ACC112 (cell line): ENCODE measurements around the gene LENG1.
A peak's percentile ranks its signal among the peaks of the same experiment; 100 is the strongest.

Source experiments
- H2AFZ ChIP-seq: fragments of 200-600 bp; sonication (generic); one replicate; pipeline ENCODE4 v1.6.0; 2017; ENCODE audit warnings: antibody characterized with exemption, low read length; ENCODE audit not compliant: unreplicated experiment
- H3K27ac ChIP-seq: fragments of 200-600 bp; sonication (generic); 2 replicates; pipeline ENCODE4 v1.5.1; 2014; ENCODE audit warnings: low read depth, mild to moderate bottlenecking, antibody characterized with exemption, low read length, moderate library complexity
- H3K27me3 ChIP-seq: fragments of 200-600 bp; sonication (generic); 2 replicates; pipeline ENCODE4 v1.6.1; 2014; ENCODE audit warnings: mild to moderate bottlenecking, antibody characterized with exemption, low read length, moderate library complexity, mixed read lengths; ENCODE audit not compliant: insufficient read depth
- H3K36me3 ChIP-seq: fragments of 200-600 bp; sonication (generic); 2 replicates; pipeline ENCODE4 v1.6.1; 2016; ENCODE audit warnings: mild to moderate bottlenecking, antibody characterized with exemption, low read length, moderate library complexity, mixed read lengths; ENCODE audit not compliant: insufficient read depth
- H3K4me1 ChIP-seq: fragments of 200-600 bp; sonication (generic); one replicate; pipeline ENCODE4 v1.6.1; 2016; ENCODE audit warnings: low read length, mixed read lengths; ENCODE audit not compliant: insufficient read depth, unreplicated experiment, control insufficient read depth
- H3K4me3 ChIP-seq: fragments of 200-600 bp; sonication (generic); 2 replicates; pipeline ENCODE4 v1.5.1; 2014; ENCODE audit warnings: mild to moderate bottlenecking, low read depth, low read length
- H3K79me2 ChIP-seq: fragments of 200-600 bp; sonication (generic); one replicate; pipeline ENCODE4 v1.6.0; 2016; ENCODE audit warnings: low read length; ENCODE audit not compliant: control insufficient read depth, unreplicated experiment, insufficient read depth

LENG1 gene

DNA sequence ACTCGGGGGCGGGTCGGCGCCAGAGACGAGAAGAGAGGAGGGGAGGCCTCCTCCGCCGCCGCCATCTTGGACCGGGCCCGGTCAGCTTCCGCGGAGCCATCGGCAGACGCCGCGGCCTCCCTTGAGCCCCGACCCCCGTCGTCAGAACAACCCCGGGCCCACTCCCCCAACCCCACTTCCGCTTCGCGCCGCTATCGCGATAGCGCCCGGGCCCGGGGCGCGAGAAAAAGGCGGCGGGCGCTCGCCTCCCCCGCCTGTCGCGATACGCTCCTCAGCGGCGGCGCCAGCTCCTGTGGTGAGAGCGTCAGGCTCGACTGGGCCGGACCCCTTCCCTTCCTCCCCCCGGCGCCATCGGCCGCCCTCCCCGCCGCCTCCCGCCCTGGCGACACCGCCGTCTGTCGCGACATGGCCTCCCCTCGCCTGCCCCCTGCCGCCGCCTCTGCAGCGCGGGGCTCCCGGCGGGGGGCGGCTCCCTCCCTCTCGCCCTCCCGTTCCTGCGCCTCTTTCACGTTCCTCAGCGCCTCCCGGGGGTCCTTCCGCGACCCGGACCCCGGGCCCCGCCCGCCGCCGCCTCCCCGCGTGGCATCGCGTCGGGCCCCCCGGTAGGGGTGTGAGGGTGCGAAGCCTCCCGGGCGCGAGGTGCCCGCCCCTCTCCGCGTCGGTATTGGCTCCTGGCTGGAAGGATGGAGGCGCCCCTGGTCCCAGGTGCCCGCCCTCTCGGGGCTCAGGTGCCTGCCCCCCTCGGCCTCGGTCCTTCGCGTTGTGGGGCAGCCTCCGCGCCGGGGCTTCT, 21.6 kb downstream of the LENG1 start, which contains the start of gene CNOT3:
Gene CNOT3, plus strand, starts transcription at position 64 of the 790 bp plus-strand sequence. CDS start 5,217 bp downstream, outside the sequence.
- H3K36me3 ChIP-seq, result no peaks in the 10 kb centered on the region
- H3K79me2 ChIP-seq, result peaks cover 47% of the 10 kb centered on the region

DNA sequence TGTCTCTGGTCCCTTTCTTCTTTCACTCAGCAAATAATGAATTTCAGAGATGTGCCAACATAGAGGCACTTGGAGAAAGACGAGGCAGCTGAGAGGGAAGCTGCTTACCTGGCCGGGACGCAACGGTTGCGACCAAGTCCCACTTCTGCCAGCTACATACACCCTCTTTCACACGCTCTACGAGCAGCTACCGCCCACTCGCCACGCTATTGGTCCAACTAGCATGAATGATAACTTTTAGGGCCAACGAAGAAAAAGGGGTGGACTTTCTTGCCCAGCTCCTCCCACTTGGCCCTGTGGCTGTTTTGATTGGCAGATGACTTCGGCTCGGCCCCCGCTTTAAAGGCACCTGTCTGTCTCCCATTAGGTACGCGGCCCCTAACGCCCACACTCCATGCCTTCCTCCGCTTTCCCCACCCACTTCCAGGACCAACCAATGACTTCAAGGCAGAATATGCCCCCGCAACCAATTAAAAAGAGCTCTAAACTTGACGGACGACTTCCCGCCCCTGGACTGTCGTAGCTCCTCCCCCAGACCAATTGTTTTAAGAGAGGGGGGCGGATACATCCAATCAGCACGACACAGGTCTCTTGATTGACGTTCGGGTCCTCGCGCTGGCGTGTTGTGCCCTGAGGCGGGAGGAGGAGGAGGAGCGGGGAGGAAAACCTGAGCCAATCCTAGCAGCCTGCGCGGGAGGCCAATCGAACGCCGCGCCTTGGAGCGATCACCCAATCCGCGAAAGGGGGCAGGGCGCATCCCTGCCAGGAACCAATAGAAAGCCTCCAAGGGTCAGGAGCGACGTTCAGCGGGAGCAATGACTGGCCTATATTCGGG, 22.4 kb downstream of the LENG1 start:
- Histone ChIP-seq H3K4me3 (peak overlapping the region; percentile 93), H3K79me2 (peaks cover 43% of the 10 kb centered on the region), H3K36me3 (no peaks in the 10 kb centered on the region), H3K4me1 (no peaks in the 10 kb centered on the region), H3K27me3 (no peaks in the 10 kb centered on the region), H3K27ac (no peak overlapping the region), H2AFZ (peak overlapping the region; percentile 35)

More for the DNA sequence above, 21.6 kb downstream of the LENG1 start, which contains the start of gene CNOT3:
- H3K4me1 ChIP-seq, result no peaks in the 10 kb centered on the region
- H3K27me3 ChIP-seq, result no peaks in the 10 kb centered on the region
- peak within 1 kb of the TSS; percentile 77 for H3K27ac ChIP-seq
- H3K4me3 ChIP-seq, result peak within 1 kb of the TSS; percentile 93
- H2AFZ ChIP-seq, result peak within 1 kb of the TSS; percentile 35

DNA sequence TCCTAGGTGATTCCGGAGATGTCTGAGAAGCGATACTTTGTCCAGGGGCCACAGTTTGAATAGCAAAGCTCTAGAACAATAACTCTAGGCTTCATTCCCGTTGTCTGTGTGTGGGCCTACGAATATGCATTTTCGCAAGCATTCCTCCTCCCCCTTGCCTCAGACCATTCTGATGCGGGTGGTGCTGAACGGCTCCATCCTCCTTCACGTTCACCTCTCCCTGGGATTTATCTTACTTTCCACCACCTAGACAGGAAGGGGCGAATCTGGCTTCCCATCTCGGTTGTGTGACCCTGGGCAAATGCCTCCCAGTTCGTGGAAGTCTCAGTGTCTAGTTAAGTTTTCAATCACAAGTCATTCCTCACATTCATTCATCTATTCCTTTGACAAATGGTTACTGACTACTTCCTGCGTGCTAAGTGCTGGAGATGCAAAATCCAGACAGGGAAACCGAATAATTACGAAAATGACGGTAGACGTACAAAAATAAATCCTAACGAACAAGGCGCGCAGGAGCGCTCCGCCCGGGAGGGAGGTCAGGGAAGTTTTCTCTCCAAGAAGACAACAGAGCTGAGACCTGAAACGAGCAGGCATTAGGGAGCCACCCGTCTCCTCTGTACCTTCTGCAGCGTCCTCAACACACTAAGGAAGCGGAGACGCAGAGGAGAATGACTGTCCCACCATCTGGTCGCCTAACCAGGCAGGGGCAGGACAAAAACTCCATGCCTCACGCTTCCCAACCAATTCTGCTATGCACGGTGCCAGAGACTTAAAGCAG, 23.2 kb downstream of the LENG1 start:
- H2AFZ ChIP-seq, result peak overlapping the region; percentile 35
- no peaks in the 10 kb centered on the region for H3K36me3 ChIP-seq
- H3K27me3 ChIP-seq, result no peaks in the 10 kb centered on the region
- H3K4me1 ChIP-seq, result no peaks in the 10 kb centered on the region
- peak overlapping the region; percentile 73 for H3K4me3 ChIP-seq
- H3K79me2 ChIP-seq, result peaks cover 35% of the 10 kb centered on the region
- H3K27ac ChIP-seq, result no peak overlapping the region

DNA sequence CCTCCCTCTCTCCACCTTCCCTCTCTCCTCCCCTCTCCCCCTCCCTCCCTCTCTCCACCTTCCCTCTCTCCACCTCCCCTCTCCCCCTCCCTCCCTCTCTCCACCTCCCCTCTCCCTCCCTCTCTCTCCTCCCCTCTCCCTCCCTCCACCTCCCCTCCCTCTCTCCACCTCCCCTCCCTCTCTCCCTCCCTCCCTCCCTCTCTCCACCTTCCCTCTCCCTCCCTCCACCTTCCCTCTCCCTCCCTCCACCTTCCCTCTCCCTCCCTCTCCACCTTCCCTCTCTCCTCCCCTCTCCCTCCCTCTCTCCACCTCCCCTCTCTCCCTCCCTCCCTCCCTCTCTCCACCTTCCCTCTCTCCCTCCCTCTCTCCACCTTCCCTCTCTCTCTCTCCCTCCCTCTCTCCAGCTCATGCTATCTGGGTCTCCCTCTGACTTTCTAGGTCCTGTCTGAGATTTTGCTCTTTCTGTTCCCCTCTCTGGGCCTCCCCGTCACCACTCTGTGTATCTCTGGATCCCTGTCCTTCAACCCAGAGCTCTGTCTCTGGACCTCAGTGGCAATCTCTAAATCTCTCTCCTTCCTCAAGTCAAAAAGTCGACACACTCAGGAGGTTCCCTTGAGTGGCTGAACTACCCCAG, 25.4 kb downstream of the LENG1 start:
- H3K27ac ChIP-seq, result no peak overlapping the region
- H3K4me3 ChIP-seq, result no peak overlapping the region
- H3K36me3 ChIP-seq, result no peaks in the 10 kb centered on the region
- H2AFZ ChIP-seq, result no peak overlapping the region
- peaks cover 13% of the 10 kb centered on the region for H3K79me2 ChIP-seq
- no peaks in the 10 kb centered on the region for H3K4me1 ChIP-seq
- no peaks in the 10 kb centered on the region for H3K27me3 ChIP-seq

DNA sequence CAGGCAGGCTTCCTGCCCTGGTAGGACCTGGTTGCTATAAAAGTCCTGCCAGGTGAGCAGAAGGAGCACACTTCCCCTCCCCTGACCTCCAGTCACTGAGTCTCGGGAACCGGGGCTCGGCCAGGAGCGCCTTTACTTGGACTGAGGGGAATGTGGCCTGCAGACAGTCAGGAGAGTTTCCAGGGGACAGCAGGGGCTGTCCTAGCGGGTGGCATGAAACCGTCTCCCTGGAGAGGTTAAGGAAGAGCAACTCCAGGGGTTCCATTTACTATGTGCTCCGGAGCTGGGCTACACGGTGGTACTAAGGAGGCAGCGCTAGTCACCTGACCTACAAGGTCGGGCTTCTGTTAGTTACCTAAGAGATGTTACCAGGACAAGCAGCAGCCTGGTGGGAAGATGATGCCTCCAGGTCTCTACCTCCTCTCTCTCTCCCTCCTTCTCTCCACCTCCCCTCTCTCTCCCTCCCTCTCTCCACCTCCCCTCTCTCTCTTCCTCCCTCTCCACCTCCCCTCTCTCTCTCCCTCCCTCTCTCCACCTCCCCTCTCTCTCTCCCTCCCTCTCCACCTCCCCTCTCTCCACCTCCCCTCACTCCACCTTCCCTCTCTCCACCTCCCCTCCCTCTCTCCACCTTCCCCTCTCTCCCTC, 26.1 kb downstream of the LENG1 start:
- Histone ChIP-seq H3K27ac (no peak overlapping the region), H2AFZ (no peak overlapping the region), H3K36me3 (no peaks in the 10 kb centered on the region), H3K4me3 (no peak overlapping the region), H3K4me1 (no peaks in the 10 kb centered on the region), H3K27me3 (no peaks in the 10 kb centered on the region), H3K79me2 (peaks cover 6% of the 10 kb centered on the region)

DNA sequence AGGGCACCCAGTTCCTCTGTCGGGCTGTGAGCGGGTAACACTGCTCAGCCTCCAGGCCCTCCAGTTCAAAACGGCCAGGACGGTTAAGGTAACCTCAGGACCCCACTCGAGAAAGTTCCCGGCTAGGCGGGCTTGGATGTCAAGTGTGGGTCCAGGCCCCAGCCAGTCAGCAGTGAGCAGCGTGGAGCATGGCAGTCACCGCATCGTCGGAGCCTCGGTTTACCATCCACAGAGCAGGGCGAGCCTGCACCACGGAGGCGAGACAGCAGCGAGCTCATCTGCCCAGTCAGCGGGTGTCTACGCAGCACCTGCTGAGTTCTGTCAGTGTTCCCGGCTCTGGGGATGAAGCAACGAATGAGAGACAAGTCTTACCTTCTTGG, 29.9 kb downstream of the LENG1 start:
- Histone ChIP-seq H3K27ac (no peak overlapping the region), H3K4me3 (no peak overlapping the region), H3K36me3 (no peaks in the 10 kb centered on the region), H3K4me1 (no peaks in the 10 kb centered on the region), H2AFZ (no peak overlapping the region), H3K27me3 (no peaks in the 10 kb centered on the region), H3K79me2 (no peaks in the 10 kb centered on the region)

DNA sequence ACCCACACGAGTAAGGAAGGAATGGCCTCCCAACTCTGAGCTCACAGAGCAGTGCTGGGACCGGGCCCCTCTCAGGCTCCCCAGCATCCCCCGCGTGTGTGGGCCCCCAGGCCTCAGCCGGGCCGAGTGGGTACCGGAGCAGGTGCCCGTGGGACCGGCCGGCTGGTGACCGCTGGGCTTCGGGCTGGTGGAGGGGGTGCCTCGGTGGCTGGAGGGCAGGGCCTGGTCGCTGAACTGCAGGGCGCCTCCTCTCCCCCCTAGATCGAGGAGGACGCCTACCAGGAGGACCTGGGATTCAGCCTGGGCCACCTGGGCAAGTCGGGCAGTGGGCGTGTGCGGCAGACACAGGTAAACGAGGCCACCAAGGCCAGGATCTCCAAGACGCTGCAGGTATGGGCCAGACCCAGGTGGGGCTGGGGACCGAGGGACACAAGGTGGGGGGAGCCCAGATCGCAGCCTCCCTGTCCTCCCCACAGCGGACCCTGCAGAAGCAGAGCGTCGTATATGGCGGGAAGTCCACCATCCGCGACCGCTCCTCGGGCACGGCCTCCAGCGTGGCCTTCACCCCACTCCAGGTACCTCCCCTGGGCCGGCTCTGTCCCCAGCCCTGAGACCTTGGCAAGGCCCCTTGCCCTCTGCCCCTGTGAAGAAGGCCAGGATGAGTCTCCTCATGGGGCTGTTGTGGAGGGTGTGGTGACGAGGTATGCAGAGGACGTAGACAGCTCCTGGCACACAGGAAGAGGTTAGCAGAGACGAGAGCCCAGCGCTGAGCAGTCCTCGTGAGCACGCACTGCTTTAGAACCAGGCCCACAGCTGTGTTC, 30.5 kb downstream of the LENG1 start:
- no peak overlapping the region for H3K4me3 ChIP-seq
- no peaks in the 10 kb centered on the region for H3K79me2 ChIP-seq
- no peak overlapping the region for H2AFZ ChIP-seq
- no peaks in the 10 kb centered on the region for H3K4me1 ChIP-seq
- H3K27me3 ChIP-seq, result no peaks in the 10 kb centered on the region
- H3K36me3 ChIP-seq, result no peaks in the 10 kb centered on the region
- H3K27ac ChIP-seq, result no peak overlapping the region

DNA sequence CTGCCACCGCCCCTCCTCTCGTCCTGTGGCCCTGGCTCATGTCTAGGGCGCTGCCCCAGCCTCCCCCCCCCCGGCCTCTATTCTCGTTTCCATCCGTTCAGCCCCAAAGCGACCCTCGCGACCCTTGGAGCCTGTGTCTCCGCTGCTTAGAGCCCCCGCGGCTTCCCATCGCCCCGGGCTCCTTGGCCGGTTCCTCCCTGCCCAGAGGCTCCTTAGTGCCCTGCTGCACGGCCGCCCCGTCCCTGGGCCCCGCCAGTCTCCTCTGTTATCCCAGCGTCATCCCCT, 31.1 kb downstream of the LENG1 start:
- no peaks in the 10 kb centered on the region for H3K27me3 ChIP-seq
- no peak overlapping the region for H3K27ac ChIP-seq
- no peaks in the 10 kb centered on the region for H3K36me3 ChIP-seq
- no peaks in the 10 kb centered on the region for H3K4me1 ChIP-seq
- H3K4me3 ChIP-seq, result no peak overlapping the region
- no peak overlapping the region for H2AFZ ChIP-seq
- no peaks in the 10 kb centered on the region for H3K79me2 ChIP-seq

DNA sequence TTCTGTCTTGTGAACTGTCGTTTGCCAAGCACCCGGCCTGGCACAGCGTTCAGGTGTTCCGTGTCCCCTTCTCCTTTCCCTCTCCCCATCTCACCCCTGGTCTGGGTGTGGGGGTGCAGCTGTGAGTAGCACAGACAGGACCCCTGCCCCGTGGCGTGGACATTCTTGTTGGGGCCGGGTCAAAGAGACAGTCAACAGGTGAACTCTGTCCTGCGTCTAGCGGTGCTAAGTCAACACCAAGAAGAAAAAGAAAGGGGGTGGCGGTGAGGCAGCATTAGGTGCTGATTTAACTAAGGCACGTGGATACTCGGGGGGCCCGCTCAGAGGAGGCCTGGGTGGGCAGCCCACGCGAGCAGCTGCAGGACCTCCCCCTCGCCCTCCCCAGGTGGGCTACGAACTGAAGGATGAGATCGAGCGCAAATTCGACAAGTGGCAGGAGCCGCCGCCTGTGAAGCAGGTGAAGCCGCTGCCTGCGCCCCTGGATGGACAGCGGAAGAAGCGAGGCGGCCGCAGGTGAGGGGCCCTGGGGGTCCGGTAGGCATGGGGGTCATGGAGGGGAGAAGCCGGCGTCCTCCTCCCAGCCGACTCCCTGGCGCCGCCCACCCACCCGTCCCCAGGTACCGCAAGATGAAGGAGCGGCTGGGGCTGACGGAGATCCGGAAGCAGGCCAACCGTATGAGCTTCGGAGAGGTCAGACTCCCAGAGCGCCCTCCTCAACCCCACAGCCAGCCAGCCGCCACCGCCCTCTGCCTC, 31.7 kb downstream of the LENG1 start:
- H3K27me3 ChIP-seq, result no peaks in the 10 kb centered on the region
- H3K79me2 ChIP-seq, result no peaks in the 10 kb centered on the region
- no peak overlapping the region for H2AFZ ChIP-seq
- no peak overlapping the region for H3K27ac ChIP-seq
- no peaks in the 10 kb centered on the region for H3K36me3 ChIP-seq
- H3K4me3 ChIP-seq, result no peak overlapping the region
- no peaks in the 10 kb centered on the region for H3K4me1 ChIP-seq
